OCI-LY7 (cell line): ENCODE measurements around the gene USP27X.

Experiments used
- EZH2phosphoT487 ChIP-seq: fragments of 200-600 bp; sonication (generic); IDR thresholded peaks from 2 replicates; pipeline ENCODE4 v1.6.1; 2018; ENCODE audit warnings: low read depth, borderline replicate concordance, mild to moderate bottlenecking, mixed run types, antibody characterized with exemption, low read length, moderate library complexity, mixed read lengths
- TF ChIP-seq, protein P1 (sequence below): fragments of 200-600 bp; sonication (generic); conservative IDR thresholded peaks from 2 replicates; pipeline ENCODE4 v1.5.1; 2014; ENCODE audit warnings: mild to moderate bottlenecking, antibody characterized with exemption, low read length, moderate library complexity, mixed read lengths

- TF ChIP-seq, protein P1, sequence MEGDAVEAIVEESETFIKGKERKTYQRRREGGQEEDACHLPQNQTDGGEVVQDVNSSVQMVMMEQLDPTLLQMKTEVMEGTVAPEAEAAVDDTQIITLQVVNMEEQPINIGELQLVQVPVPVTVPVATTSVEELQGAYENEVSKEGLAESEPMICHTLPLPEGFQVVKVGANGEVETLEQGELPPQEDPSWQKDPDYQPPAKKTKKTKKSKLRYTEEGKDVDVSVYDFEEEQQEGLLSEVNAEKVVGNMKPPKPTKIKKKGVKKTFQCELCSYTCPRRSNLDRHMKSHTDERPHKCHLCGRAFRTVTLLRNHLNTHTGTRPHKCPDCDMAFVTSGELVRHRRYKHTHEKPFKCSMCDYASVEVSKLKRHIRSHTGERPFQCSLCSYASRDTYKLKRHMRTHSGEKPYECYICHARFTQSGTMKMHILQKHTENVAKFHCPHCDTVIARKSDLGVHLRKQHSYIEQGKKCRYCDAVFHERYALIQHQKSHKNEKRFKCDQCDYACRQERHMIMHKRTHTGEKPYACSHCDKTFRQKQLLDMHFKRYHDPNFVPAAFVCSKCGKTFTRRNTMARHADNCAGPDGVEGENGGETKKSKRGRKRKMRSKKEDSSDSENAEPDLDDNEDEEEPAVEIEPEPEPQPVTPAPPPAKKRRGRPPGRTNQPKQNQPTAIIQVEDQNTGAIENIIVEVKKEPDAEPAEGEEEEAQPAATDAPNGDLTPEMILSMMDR: no peak
- TF ChIP-seq EZH2phosphoT487: no peak
These were observed 10.5 kb upstream of the USP27X start for GRCh38 chrX:49868739-49869138.
